Uterus (tissue), 2 donors: Measurements from ENCODE around the gene WDR81.

ENCODE experiments used
- POLR2A ChIP-seq, 2 donors: fragments of 450-650 bp; IDR thresholded peaks; one replicate each; pipeline ENCODE4 v1.6.1; 2016; ENCODE audit warnings: antibody characterized with exemption in 2 of 2, mild to moderate bottlenecking in 1 of 2, moderate library complexity in 1 of 2
- TF ChIP-seq, protein P1 (sequence below), 4 experiments: fragments of 200-600 bp in 2 of 4; fragments of 450-650 bp in 2 of 4; sonication (generic) in 2 of 4; IDR thresholded peaks; one replicate each; pipeline ENCODE4 v1.5.1; 2016 to 2019; ENCODE audit warnings: antibody characterized with exemption in 4 of 4, mild to moderate bottlenecking in 2 of 4, moderate library complexity in 1 of 4

- TF ChIP-seq, protein P1, sequence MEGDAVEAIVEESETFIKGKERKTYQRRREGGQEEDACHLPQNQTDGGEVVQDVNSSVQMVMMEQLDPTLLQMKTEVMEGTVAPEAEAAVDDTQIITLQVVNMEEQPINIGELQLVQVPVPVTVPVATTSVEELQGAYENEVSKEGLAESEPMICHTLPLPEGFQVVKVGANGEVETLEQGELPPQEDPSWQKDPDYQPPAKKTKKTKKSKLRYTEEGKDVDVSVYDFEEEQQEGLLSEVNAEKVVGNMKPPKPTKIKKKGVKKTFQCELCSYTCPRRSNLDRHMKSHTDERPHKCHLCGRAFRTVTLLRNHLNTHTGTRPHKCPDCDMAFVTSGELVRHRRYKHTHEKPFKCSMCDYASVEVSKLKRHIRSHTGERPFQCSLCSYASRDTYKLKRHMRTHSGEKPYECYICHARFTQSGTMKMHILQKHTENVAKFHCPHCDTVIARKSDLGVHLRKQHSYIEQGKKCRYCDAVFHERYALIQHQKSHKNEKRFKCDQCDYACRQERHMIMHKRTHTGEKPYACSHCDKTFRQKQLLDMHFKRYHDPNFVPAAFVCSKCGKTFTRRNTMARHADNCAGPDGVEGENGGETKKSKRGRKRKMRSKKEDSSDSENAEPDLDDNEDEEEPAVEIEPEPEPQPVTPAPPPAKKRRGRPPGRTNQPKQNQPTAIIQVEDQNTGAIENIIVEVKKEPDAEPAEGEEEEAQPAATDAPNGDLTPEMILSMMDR (IDR thresholded peaks at IDR 0.05), result no peak
- no peak for TF ChIP-seq POLR2A (IDR thresholded peaks at IDR 0.05)
Observed at GRCh38 chr17:1735418-1735817, 10.9 kb downstream of the WDR81 start.
